Measurements from ENCODE around the gene ACOT4. TPM values are rescaled to one million over a fixed set of nuclear protein-coding genes. Genes with fewer than 3 reads are reported as not detected.
"Not testable (repeated sequence)": the region's sequence is repeated elsewhere in the genome, so short reads cannot be mapped to it uniquely, and the experiment has no call there.

ACOT4 gene
- total RNA-seq, 2 experiments from 2014 or later: 1.2 to 1.3 TPM

DNA sequence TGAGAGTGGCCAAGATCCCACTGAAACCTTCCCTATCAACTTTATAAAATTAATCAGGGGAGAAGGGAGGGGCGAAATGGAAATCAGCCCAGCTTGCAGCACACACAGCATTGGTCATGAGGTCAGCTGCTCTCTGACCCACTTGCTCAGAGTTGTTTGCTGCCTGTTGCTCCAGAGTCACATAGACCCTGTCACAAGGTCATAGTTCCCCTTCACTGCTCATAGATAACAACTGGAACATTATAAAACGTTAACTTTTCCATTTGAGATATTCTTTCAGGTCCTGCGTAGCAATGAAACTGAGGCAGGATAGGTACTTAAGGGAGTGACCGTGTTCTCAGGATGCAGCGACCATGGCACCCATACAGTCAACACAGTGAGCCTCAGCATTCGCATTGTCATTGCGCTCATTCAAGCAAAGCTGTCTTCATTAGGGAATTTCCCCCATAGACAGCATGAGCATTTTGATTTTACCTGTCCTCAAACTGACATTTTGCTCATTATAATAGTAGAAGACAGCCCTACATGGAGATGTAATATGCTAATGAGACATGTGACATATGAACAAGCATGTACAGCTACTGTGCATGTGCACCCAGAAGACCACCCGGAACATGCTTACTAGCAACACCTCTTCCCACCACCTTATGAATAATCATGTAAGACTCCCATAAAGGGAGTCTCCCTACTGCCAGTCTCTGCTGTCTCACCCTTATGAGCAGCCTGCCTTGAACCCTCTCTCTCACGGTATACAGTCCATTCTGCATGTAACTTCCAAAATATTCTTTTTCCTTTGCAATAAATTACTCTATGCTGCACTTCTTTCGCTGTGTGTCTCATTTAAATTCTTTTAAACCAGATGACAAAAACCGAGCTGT lies 9.3 kb upstream of the ACOT4 start:
- POLR2A ChIA-PET: not testable (repeated sequence)

DNA sequence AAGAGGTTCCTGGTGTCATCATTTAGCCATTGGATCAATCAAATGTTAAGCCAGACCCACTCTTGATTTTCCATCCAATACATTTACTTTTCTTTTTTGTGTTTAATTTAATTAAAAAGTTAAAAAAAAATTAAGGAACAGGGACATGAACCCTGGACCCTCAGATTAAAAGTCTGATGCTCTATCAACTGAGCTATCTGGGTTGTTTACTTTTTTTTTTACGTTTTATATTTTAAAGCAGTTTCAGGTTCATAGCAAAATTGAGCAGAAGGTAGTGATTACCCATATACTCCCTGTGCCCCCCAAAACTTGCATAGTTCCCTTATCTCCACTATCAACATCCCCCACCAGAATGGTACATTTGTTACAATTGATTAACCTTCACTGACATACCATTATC lies 3.0 kb upstream of the ACOT4 start:
- no peaks in the 10 kb centered on the region for H3K36me3 Mint-ChIP-seq (ENCODE audit: low read depth)
- H3K4me3 Mint-ChIP-seq: no peak overlapping the region
- POLR2A ChIA-PET: interaction anchor here (1.4 kb wide), 1 partner anchor 20 kb away, joined by 6 read pairs; the partner anchor contains the start of gene ACOT2
- peaks cover 6% of the 10 kb centered on the region for H3K27me3 Mint-ChIP-seq (ENCODE audit: low read depth)
- DNase-seq (no peak), ATAC-seq (no peak)
- CTCF ChIA-PET: interaction anchor here (1.3 kb wide), 1 partner anchor 13 kb away, joined by 3 read pairs; no protein-coding TSS in a partner anchor
- H3K27ac Mint-ChIP-seq: no peak overlapping the region
- peaks cover 16% of the 10 kb centered on the region for H3K4me1 Mint-ChIP-seq (ENCODE audit: low read depth)
- H3K9me3 Mint-ChIP-seq (ENCODE audit: insufficient read depth): no peaks in the 10 kb centered on the region

More for the DNA sequence above, 9.3 kb upstream of the ACOT4 start:
- CTCF ChIA-PET; H3K9me3 Mint-ChIP-seq (ENCODE audit: insufficient read depth); H3K27me3 Mint-ChIP-seq (ENCODE audit: low read depth); H3K4me3 Mint-ChIP-seq; ATAC-seq; DNase-seq; H3K4me1 Mint-ChIP-seq (ENCODE audit: low read depth); H3K27ac Mint-ChIP-seq; H3K36me3 Mint-ChIP-seq (ENCODE audit: low read depth): not testable (repeated sequence)

DNA sequence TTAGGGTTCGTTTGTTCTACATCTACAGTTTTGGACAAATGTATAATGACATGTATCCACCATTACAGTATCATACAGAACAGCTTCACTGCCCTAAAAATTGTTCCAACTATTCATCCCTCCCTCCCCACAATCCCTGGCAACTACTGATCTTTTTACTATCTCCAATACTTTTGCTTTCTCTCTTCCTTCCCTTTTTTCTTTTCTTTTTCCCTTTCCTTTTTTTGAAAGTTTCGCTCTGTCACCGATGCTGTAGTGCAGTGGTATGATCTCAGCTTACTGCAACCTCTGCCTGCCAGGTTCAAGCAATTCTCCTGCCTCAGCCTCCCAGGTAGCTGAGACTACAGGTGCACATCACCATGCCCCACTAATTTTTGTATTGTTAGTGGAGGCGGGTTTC lies 2.6 kb upstream of the ACOT4 start:
- ATAC-seq (no peak), DNase-seq (no peak)
- Mint-ChIP-seq H3K4me3 (no peak overlapping the region), H3K27me3 (ENCODE audit: low read depth) (peaks cover 6% of the 10 kb centered on the region), H3K36me3 (ENCODE audit: low read depth) (no peaks in the 10 kb centered on the region), H3K27ac (no peak overlapping the region), H3K9me3 (ENCODE audit: insufficient read depth) (no peaks in the 10 kb centered on the region), H3K4me1 (ENCODE audit: low read depth) (peaks cover 16% of the 10 kb centered on the region)
- ChIA-PET POLR2A (interaction anchor here (1.4 kb wide), 1 partner anchor 20 kb away, joined by 6 read pairs; the partner anchor contains the start of gene ACOT2), CTCF (interaction anchor here (1.3 to 1.6 kb wide), 2 partner anchors 10 to 12 kb away, joined by 3 read pairs; no protein-coding TSS in a partner anchor)

DNA sequence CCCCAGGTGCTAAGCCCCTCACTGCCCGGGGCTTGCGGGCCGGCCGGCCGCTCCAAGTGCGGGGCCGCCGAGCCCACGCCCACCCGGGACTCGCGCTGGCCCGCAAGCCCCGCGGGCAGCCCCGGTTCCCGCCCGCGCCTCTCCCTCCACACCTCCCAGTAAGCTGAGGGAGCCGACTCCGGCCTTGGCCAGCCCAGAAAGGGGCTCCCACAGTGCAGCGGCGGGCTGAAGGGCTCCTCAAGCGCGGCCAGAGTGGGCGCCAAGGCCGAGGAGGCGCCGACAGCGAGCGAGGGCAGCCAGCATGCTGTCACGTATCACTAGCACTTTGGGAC lies 1.0 kb upstream of the ACOT4 start:
- H3K27ac Mint-ChIP-seq; H3K9me3 Mint-ChIP-seq (ENCODE audit: insufficient read depth); ATAC-seq; H3K36me3 Mint-ChIP-seq (ENCODE audit: low read depth); DNase-seq; H3K27me3 Mint-ChIP-seq (ENCODE audit: low read depth): not testable (repeated sequence)
- H3K4me1 Mint-ChIP-seq (ENCODE audit: low read depth): peaks cover 16% of the 10 kb centered on the region
- H3K4me3 Mint-ChIP-seq: peak overlapping the region; percentile 63
- ChIA-PET CTCF (interaction anchor here (1.3 to 1.6 kb wide), 3 partner anchors 8 to 22 kb away, joined by 3 to 8 read pairs (median 5); partner anchors contain the start of gene ACOT2), POLR2A (interaction anchor here (0.9 kb wide), 1 partner anchor 12 kb away, joined by 3 read pairs; no protein-coding TSS in a partner anchor)

DNA sequence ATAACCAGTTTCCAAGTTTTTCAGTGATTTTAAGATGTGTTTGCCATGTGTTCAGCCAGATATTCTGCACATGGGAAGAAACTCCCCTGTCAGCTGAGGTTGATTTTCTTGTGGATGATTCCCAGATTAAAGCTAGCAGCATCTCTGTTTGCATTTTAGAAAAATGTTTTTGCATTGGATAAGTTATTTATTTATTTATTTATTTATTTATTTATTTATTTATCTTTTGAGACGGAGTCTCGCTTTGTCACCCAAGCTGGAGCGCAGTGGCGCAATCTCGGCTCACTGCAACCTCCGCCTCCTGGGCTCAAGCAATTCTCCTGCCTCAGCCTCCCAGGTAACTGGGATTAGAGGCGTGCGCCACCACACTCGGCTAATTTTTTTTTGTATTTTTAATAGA lies 2.8 kb downstream of the ACOT4 start:
- no peak overlapping the region for H3K4me3 Mint-ChIP-seq
- no peak overlapping the region for H3K27ac Mint-ChIP-seq
- DNase-seq (no peak), ATAC-seq (no peak)
- H3K36me3 Mint-ChIP-seq (ENCODE audit: low read depth): no peaks in the 10 kb centered on the region
- CTCF ChIA-PET: no interaction called here
- no peaks in the 10 kb centered on the region for H3K9me3 Mint-ChIP-seq (ENCODE audit: insufficient read depth)
- POLR2A ChIA-PET: no interaction called here
- H3K27me3 Mint-ChIP-seq (ENCODE audit: low read depth): peaks cover 12% of the 10 kb centered on the region
- H3K4me1 Mint-ChIP-seq (ENCODE audit: low read depth): peaks cover 16% of the 10 kb centered on the region

DNA sequence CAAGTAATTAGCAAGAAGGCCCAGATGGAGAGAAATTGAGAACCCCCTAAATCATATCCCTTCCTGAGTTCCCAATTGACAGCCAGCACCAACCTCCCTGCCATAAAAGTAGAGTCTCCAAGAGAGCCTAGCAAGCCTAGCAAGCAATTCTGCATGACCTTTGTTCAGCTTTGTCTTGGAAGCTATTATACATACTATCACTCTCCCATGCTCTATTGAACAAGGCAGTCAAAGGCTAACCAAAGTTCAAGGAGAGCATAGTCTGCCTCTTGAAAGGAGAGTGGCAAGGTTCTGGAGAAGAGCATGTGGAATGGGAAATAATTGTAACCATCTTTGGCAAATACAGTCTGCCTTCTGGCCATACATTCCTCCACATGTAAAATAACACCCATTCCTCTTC lies 7.8 kb downstream of the ACOT4 start:
- Mint-ChIP-seq H3K27ac (no peak overlapping the region), H3K36me3 (ENCODE audit: low read depth) (no peaks in the 10 kb centered on the region), H3K27me3 (ENCODE audit: low read depth) (peaks cover 6% of the 10 kb centered on the region), H3K4me3 (no peak overlapping the region), H3K4me1 (ENCODE audit: low read depth) (peaks cover 4% of the 10 kb centered on the region), H3K9me3 (ENCODE audit: insufficient read depth) (no peaks in the 10 kb centered on the region)
- ChIA-PET CTCF (interaction anchor here (1.0 to 1.3 kb wide), 2 partner anchors 89 to 304 kb away, joined by 3 to 4 read pairs; no protein-coding TSS in a partner anchor), POLR2A (no interaction called here)
- no peak for ATAC-seq
- no peak for DNase-seq

DNA sequence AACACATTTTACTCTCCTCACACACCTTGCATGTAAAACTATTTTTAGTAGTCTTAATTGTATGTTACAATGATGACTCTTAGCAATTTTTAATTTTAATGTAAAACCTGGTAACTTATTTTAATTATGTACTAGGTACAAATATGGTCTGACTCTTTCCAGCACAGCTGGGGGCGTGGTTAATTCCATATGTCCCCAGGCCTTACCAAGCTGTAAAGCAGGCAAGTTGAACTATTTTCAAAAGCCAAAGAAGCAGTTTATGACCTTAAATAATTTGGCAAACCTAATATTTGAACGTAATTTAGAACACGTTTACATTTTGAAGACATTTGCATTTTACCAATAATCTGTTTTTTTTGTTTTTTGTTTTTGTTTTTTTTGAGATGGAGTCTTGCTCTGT lies 11.3 kb downstream of the ACOT4 start:
- H3K36me3 Mint-ChIP-seq (ENCODE audit: low read depth): no peaks in the 10 kb centered on the region
- H3K27ac Mint-ChIP-seq: no peak overlapping the region
- no peak overlapping the region for H3K4me3 Mint-ChIP-seq
- ATAC-seq (no peak), DNase-seq (no peak)
- peaks cover 6% of the 10 kb centered on the region for H3K27me3 Mint-ChIP-seq (ENCODE audit: low read depth)
- ChIA-PET CTCF (no interaction called here), POLR2A (no interaction called here)
- peaks cover 4% of the 10 kb centered on the region for H3K4me1 Mint-ChIP-seq (ENCODE audit: low read depth)
- no peaks in the 10 kb centered on the region for H3K9me3 Mint-ChIP-seq (ENCODE audit: insufficient read depth)

DNA sequence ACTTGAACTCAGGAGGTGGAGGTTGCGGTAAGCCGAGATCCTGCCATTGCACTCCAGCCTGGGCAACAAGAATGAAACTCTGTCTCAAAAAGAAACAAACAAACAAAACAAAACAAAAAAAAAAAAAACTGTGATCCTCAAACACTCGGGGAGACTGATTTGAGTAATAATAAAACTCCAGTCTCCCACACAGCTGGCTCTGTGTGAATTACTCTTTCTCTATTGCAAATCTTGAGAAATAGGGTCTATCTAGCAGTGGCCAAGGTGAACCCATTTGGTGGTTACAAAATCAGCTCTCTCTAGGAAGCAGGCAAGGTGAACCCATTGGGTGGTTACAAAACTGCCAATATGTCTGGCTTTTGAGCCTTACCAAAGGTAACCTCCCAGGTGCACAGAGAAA lies 14.6 kb downstream of the ACOT4 start:
- Mint-ChIP-seq H3K27ac (no peak overlapping the region), H3K4me3 (no peak overlapping the region), H3K36me3 (ENCODE audit: low read depth) (no peaks in the 10 kb centered on the region), H3K9me3 (ENCODE audit: insufficient read depth) (no peaks in the 10 kb centered on the region), H3K27me3 (ENCODE audit: low read depth) (no peaks in the 10 kb centered on the region), H3K4me1 (ENCODE audit: low read depth) (peaks cover 8% of the 10 kb centered on the region)
- CTCF ChIA-PET: interaction anchor here (1.1 kb wide), 1 partner anchor 36 kb away, joined by 3 read pairs; no protein-coding TSS in a partner anchor
- ATAC-seq (no peak), DNase-seq (no peak)
- POLR2A ChIA-PET: no interaction called here

DNA sequence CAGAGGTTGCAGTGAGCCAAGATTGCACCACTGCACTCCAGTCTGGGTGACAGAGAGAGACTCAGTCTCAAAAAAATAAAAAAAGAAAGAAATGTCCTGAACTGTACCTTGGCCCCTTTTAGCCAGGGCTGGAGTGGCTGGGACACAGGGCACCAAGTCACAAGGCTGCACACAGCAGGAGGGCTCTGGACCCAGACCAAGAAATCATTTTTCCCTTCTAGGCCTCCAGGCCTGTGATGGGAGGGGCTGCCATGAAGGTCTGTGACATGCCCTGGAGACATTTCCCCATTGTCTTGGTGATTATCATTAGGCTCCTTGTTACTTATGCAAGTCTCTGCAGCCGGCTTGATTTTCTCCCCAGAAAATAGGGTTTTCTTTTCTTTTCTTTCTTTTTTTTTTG lies 15.6 kb downstream of the ACOT4 start:
- H3K27ac Mint-ChIP-seq: no peak overlapping the region
- no peak for DNase-seq
- no peak for ATAC-seq
- H3K4me1 Mint-ChIP-seq (ENCODE audit: low read depth): peaks cover 13% of the 10 kb centered on the region
- no peaks in the 10 kb centered on the region for H3K36me3 Mint-ChIP-seq (ENCODE audit: low read depth)
- ChIA-PET CTCF (interaction anchor here (1.1 kb wide), 1 partner anchor 37 kb away, joined by 3 read pairs; no protein-coding TSS in a partner anchor), POLR2A (no interaction called here)
- no peaks in the 10 kb centered on the region for H3K27me3 Mint-ChIP-seq (ENCODE audit: low read depth)
- no peaks in the 10 kb centered on the region for H3K9me3 Mint-ChIP-seq (ENCODE audit: insufficient read depth)
- no peak overlapping the region for H3K4me3 Mint-ChIP-seq

DNA sequence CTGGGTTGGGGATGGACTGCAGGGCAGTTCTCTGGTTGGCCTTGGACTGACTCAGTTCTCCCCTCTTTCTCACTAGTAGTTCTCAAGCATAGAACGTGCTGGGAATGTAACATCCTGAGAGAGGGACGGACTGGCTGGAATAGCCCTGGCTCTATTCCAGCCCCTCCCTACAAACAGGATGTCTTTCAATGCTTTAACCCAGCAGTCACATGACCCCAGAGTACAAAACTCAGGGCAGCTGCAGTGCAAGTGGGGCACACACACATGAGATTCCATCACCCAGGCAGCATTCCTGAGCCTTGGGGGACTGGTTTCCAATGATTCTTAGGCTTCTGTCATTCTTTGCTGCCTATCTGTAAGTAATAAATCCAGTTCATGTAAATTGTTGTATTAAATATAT lies 19.0 kb downstream of the ACOT4 start:
- Mint-ChIP-seq H3K9me3 (ENCODE audit: insufficient read depth) (no peaks in the 10 kb centered on the region), H3K4me1 (ENCODE audit: low read depth) (peaks cover 19% of the 10 kb centered on the region), H3K36me3 (ENCODE audit: low read depth) (no peaks in the 10 kb centered on the region), H3K27me3 (ENCODE audit: low read depth) (no peaks in the 10 kb centered on the region), H3K4me3 (no peak overlapping the region), H3K27ac (no peak overlapping the region)
- ChIA-PET CTCF (interaction anchor here (2.4 kb wide), 1 partner anchor 40 kb away, joined by 7 read pairs; no protein-coding TSS in a partner anchor), POLR2A (no interaction called here)
- DNase-seq (no peak), ATAC-seq (no peak)

DNA sequence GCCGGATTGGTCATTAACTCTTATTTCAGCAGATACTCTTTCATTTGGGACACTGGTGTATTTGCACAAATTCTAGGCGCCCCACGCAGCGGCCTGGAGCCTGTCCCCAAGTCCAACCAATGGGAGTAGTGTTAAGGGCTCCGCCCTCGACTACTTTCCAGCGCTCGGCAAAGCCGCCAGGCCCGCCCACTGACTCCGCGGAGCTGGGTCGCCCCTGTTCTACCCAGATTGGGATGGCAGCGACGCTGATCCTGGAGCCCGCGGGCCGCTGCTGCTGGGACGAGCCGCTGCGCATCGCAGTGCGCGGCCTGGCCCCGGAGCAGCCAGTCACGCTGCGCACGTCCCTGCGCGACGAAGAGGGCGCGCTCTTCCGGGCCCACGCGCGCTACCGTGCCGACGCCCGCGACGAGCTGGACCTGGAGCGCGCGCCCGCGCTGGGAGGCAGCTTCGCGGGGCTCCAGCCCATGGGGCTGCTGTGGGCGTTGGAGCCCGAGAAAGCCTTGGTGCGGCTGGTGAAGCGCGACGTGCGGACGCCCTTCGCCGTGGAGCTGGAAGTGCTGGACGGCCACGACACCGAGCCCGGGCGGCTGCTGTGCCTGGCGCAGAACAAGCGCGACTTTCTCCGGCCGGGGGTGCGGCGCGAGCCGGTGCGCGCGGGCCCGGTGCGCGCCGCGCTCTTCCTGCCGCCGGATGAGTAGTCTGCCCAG lies 20.8 kb downstream of the ACOT4 start, which contains the start of gene ACOT6:
ACOT6 (plus strand) TSS at position 179 of the 707 bp plus-strand sequence; CDS start at position 234, 55 bp downstream.
- Mint-ChIP-seq H3K9me3 (ENCODE audit: insufficient read depth) (no peaks in the 10 kb centered on the region), H3K27ac (peak within 1 kb of the TSS; percentile 67), H3K4me3 (peak within 1 kb of the TSS; percentile 80), H3K4me1 (ENCODE audit: low read depth) (peaks cover 19% of the 10 kb centered on the region), H3K36me3 (ENCODE audit: low read depth) (no peaks in the 10 kb centered on the region), H3K27me3 (ENCODE audit: low read depth) (no peaks in the 10 kb centered on the region)
- ChIA-PET CTCF (interaction anchor here (0.8 to 2.5 kb wide), 10 partner anchors 8 to 141 kb away, joined by 3 to 7 read pairs (median 4); no protein-coding TSS in a partner anchor), POLR2A (interaction anchor here (1.0 kb wide), 3 partner anchors 20 to 122 kb away, joined by 3 to 5 read pairs (median 4); partner anchors contain the start of genes ACOT2 and RIOX1)
- ATAC-seq: peak; percentile 90
- DNase-seq: peak; percentile 71

All from activated CD8-positive, alpha-beta T cell treated with anti-CD3 and anti-CD28 coated beads, Interleukin-2, amount 10 ng/mL, durations not matched to agents 7 days and 5 days (primary cell).